ENCODE measurements around the gene RHOF. TPM values are rescaled to one million over a fixed set of nuclear protein-coding genes. Genes with fewer than 3 reads are reported as not detected.

Gene RHOF
- total RNA-seq, 1 experiment from 2014 or later, result 71.8 TPM

GRCh38 chr12:121753844-121754264, 39.6 kb downstream of the RHOF start:
- intact Hi-C loops (cut with micrococcal nuclease; ENCODE audit: unreplicated experiment) (no loop called here), in situ Hi-C loops (cut with HindIII; ENCODE audit: low pct_unique_long_range_greater_than_20kb, low sequenced_read_pairs) (no loop called here)
- H3K4me1 ChIP-seq (ENCODE audit: control insufficient read depth, insufficient read depth, low read length), result no peaks in the 10 kb centered on the region
- CTCF ChIA-PET, result no interaction called here
- H3K9me3 ChIP-seq (ENCODE audit: control insufficient read depth, insufficient read depth, low read depth, low read length), result no peaks in the 10 kb centered on the region
- H3K4me3 ChIP-seq (ENCODE audit: low read depth in 2 of 2, low read length in 2 of 2), result no peak overlapping the region
- DNase-seq (ENCODE audit: low read depth, low spot score) (no peak), ATAC-seq (no peak)
- no peaks in the 10 kb centered on the region for H3K36me3 ChIP-seq (ENCODE audit: control insufficient read depth, insufficient read depth, low read length)
- POLR2A ChIA-PET, result no interaction called here
- no peak overlapping the region for H3K27ac ChIP-seq (ENCODE audit: low read length)
- BruUV-seq (replicated peaks), result no TSS peak
- no peaks in the 10 kb centered on the region for H3K27me3 ChIP-seq (ENCODE audit: control insufficient read depth, insufficient read depth, low read length)
- TF ChIP-seq CTCF (IDR thresholded peaks at IDR 0.05), result no peak
- no peak for TF ChIP-seq POLR2AphosphoS5 (IDR thresholded peaks at IDR 0.05; ENCODE audit: low read depth, low read length)
- no peak for TF ChIP-seq TCF7L2 (IDR thresholded peaks at IDR 0.05; ENCODE audit: low read depth, low read length)
- TF ChIP-seq, protein P1, sequence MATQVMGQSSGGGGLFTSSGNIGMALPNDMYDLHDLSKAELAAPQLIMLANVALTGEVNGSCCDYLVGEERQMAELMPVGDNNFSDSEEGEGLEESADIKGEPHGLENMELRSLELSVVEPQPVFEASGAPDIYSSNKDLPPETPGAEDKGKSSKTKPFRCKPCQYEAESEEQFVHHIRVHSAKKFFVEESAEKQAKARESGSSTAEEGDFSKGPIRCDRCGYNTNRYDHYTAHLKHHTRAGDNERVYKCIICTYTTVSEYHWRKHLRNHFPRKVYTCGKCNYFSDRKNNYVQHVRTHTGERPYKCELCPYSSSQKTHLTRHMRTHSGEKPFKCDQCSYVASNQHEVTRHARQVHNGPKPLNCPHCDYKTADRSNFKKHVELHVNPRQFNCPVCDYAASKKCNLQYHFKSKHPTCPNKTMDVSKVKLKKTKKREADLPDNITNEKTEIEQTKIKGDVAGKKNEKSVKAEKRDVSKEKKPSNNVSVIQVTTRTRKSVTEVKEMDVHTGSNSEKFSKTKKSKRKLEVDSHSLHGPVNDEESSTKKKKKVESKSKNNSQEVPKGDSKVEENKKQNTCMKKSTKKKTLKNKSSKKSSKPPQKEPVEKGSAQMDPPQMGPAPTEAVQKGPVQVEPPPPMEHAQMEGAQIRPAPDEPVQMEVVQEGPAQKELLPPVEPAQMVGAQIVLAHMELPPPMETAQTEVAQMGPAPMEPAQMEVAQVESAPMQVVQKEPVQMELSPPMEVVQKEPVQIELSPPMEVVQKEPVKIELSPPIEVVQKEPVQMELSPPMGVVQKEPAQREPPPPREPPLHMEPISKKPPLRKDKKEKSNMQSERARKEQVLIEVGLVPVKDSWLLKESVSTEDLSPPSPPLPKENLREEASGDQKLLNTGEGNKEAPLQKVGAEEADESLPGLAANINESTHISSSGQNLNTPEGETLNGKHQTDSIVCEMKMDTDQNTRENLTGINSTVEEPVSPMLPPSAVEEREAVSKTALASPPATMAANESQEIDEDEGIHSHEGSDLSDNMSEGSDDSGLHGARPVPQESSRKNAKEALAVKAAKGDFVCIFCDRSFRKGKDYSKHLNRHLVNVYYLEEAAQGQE (IDR thresholded peaks at IDR 0.05; ENCODE audit: insufficient read depth in 1 of 2, low read depth in 2 of 2, low read length in 1 of 2), result no peak
- no peak for TF ChIP-seq SIN3A (IDR thresholded peaks at IDR 0.05; ENCODE audit: borderline replicate concordance, insufficient read depth, low read depth, low read length)

GRCh38 chr12:121751749-121752351, 41.6 kb downstream of the RHOF start:
- Histone ChIP-seq H3K36me3 (ENCODE audit: control insufficient read depth, insufficient read depth, low read length) (no peaks in the 10 kb centered on the region), H3K9me3 (ENCODE audit: control insufficient read depth, insufficient read depth, low read depth, low read length) (no peaks in the 10 kb centered on the region), H3K27me3 (ENCODE audit: control insufficient read depth, insufficient read depth, low read length) (no peaks in the 10 kb centered on the region), H3K4me1 (ENCODE audit: control insufficient read depth, insufficient read depth, low read length) (peaks cover 7% of the 10 kb centered on the region), H3K27ac (ENCODE audit: low read length) (no peak overlapping the region), H3K4me3 (ENCODE audit: low read depth in 2 of 2, low read length in 2 of 2) (no peak overlapping the region)
- ChIA-PET POLR2A (interaction anchor here (0.6 kb wide), 1 partner anchor 1437 kb away, joined by 3 read pairs; no protein-coding TSS in a partner anchor), CTCF (no interaction called here)
- BruUV-seq (replicated peaks), result no TSS peak
- TF ChIP-seq, protein P1 (IDR thresholded peaks at IDR 0.05; ENCODE audit: insufficient read depth in 1 of 2, low read depth in 2 of 2, low read length in 1 of 2), result no peak
- TF ChIP-seq CTCF (IDR thresholded peaks at IDR 0.05) (no peak), TCF7L2 (IDR thresholded peaks at IDR 0.05; ENCODE audit: low read depth, low read length) (no peak), POLR2AphosphoS5 (IDR thresholded peaks at IDR 0.05; ENCODE audit: low read depth, low read length) (no peak), SIN3A (IDR thresholded peaks at IDR 0.05; ENCODE audit: borderline replicate concordance, insufficient read depth, low read depth, low read length) (no peak)
- intact Hi-C loops (cut with micrococcal nuclease; ENCODE audit: unreplicated experiment), result no loop called here
- in situ Hi-C loops (cut with HindIII; ENCODE audit: low pct_unique_long_range_greater_than_20kb, low sequenced_read_pairs), result no loop called here
- no peak for ATAC-seq
- no peak for DNase-seq (ENCODE audit: low read depth, low spot score)
